Nephron (organoid): Measurements from ENCODE around the gene PRSS35.
"Not testable (repeated sequence)": the region's sequence is repeated elsewhere in the genome, so short reads cannot be mapped to it uniquely, and the experiment has no call there.

Experiments used
- H3K27ac Mint-ChIP-seq, 3 experiments: 2 replicates each; pipeline ENCODE4 v1.8.0; 2020; ENCODE audit warnings: mixed read lengths in 3 of 3, mild to moderate bottlenecking in 2 of 3, moderate library complexity in 1 of 3
- H3K27me3 Mint-ChIP-seq: 2 replicates; pipeline ENCODE4 v1.8.0; 2021; ENCODE audit warnings: low read depth, mild to moderate bottlenecking, moderate library complexity, mixed read lengths
- H3K36me3 Mint-ChIP-seq: 2 replicates; pipeline ENCODE4 v1.8.0; 2020; ENCODE audit warnings: low read depth, mixed read lengths
- H3K4me1 Mint-ChIP-seq: 2 replicates; pipeline ENCODE4 v1.8.0; 2020; ENCODE audit warnings: mixed read lengths
- H3K4me3 Mint-ChIP-seq, 3 experiments: 2 replicates each; pipeline ENCODE4 v1.8.0; 2020; ENCODE audit warnings: mild to moderate bottlenecking in 3 of 3, mixed read lengths in 3 of 3, moderate library complexity in 2 of 3
- H3K9me3 Mint-ChIP-seq: 2 replicates; pipeline ENCODE4 v1.8.0; 2020; ENCODE audit warnings: mixed read lengths
- TF ChIP-seq, protein P1 (sequence below), 3 experiments: fragments of 200-600 bp; sonication (generic); IDR thresholded peaks; one replicate each; pipeline ENCODE4 v1.5.0; 2021; ENCODE audit warnings: antibody characterized with exemption in 3 of 3; ENCODE audit not compliant: unreplicated experiment in 3 of 3

PRSS35 gene

DNA sequence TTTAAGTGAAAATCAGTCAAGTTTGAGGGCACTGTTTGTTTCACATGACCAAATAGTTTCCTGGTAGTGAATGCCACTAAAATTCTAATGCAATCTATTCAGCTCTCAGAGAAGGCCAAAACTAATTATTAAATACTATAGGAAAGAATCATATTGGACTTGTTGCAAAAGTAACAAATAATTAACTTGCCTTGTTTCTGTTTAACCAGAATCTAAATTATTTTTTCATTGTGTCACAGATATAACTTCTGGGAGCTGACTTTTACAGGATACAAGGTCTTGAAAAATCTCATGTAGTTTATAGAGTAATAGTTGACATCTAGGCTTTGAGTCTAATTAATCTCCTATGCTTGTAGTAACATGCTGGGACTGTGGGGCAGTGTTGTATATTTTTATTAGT is 44.5 kb downstream of the PRSS35 start:
- H3K9me3 Mint-ChIP-seq, result peaks cover 4% of the 10 kb centered on the region
- H3K36me3 Mint-ChIP-seq, result no peaks in the 10 kb centered on the region
- H3K27me3 Mint-ChIP-seq, result no peaks in the 10 kb centered on the region
- no peaks in the 10 kb centered on the region for H3K4me1 Mint-ChIP-seq
- peak overlapping the region in 1 of 3 experiments; percentile 58 for H3K27ac Mint-ChIP-seq
- TF ChIP-seq, protein P1, sequence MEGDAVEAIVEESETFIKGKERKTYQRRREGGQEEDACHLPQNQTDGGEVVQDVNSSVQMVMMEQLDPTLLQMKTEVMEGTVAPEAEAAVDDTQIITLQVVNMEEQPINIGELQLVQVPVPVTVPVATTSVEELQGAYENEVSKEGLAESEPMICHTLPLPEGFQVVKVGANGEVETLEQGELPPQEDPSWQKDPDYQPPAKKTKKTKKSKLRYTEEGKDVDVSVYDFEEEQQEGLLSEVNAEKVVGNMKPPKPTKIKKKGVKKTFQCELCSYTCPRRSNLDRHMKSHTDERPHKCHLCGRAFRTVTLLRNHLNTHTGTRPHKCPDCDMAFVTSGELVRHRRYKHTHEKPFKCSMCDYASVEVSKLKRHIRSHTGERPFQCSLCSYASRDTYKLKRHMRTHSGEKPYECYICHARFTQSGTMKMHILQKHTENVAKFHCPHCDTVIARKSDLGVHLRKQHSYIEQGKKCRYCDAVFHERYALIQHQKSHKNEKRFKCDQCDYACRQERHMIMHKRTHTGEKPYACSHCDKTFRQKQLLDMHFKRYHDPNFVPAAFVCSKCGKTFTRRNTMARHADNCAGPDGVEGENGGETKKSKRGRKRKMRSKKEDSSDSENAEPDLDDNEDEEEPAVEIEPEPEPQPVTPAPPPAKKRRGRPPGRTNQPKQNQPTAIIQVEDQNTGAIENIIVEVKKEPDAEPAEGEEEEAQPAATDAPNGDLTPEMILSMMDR (IDR thresholded peaks at IDR 0.05; ENCODE audit: unreplicated experiment in 3 of 3), result no peak
- no peak overlapping the region for H3K4me3 Mint-ChIP-seq

DNA sequence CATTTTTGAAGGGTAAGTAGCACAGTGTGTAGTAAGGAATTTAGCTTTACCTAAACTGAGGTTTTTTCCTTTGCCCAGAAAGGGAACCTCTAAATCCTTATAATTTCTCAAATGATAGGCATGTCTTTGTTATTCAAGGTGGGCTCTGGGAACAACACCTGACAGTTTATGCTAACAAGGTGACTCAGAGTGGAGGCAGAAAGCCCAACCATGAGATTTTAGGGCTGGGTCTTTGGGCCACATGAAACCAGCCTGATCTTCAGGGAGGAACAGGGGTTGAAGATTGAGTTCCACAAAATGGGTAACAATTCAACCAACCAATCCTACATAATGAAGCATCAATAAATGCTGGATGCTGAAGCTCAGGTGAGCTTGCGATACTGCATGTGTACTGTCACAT is 46.6 kb downstream of the PRSS35 start:
- no peaks in the 10 kb centered on the region for H3K27me3 Mint-ChIP-seq

DNA sequence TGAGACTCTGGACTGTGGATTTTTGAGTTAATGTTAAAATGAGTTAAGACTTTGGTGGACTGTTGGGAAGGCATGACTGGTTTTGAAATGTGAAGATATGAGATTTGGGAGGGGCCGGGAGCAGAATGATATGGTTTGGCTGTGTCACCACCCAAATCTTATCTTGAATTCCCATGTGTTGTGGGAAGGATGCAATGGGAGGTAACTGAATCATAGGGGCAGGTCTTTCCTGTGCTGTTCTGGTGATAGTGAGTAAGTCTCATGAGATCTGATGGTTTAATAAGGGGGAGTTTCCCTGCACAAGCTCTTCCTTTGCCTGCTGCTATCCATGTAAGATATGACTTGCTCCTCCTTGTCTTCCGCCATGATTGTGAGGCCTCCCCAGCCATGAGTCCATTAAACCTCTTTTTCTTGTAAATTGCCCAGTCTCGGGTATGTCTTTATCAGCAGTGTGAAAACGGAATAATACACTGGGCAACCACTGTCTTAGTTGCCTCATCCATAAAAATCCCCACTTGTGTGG is 59.4 kb downstream of the PRSS35 start:
- peaks cover 21% of the 10 kb centered on the region for H3K9me3 Mint-ChIP-seq
- H3K4me3 Mint-ChIP-seq, H3K4me1 Mint-ChIP-seq, H3K27me3 Mint-ChIP-seq, H3K36me3 Mint-ChIP-seq, H3K27ac Mint-ChIP-seq: not testable (repeated sequence)

More for the DNA sequence above, 46.6 kb downstream of the PRSS35 start:
- Mint-ChIP-seq H3K4me3 (no peak overlapping the region), H3K36me3 (no peaks in the 10 kb centered on the region), H3K9me3 (peaks cover 10% of the 10 kb centered on the region), H3K4me1 (no peaks in the 10 kb centered on the region), H3K27ac (no peak overlapping the region)
- TF ChIP-seq, protein P1 (IDR thresholded peaks at IDR 0.05; ENCODE audit: unreplicated experiment in 3 of 3), result no peak

DNA sequence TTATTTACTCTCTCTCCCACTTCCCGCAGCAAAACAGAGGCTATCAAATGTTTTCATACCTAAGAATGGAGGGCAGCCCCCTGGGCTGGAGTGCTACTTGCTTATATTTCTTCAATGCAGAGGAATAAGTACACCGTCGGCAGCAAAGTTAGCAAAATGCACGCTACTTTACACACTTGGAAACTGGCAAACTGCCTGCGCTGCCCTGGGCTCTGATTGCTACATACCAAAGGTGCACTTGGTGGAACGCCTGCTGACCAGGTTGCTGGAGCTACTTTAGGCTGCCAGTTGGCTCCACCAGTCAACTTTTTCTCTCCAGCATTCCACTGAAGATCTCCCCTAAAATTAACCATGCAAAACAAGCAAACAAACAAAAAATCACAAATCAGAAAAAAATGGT is 62.4 kb downstream of the PRSS35 start:
- Mint-ChIP-seq H3K9me3 (peaks cover 20% of the 10 kb centered on the region), H3K4me3 (no peak overlapping the region), H3K4me1 (peaks cover 8% of the 10 kb centered on the region), H3K27me3 (no peaks in the 10 kb centered on the region), H3K36me3 (no peaks in the 10 kb centered on the region), H3K27ac (no peak overlapping the region)
- TF ChIP-seq, protein P1 (IDR thresholded peaks at IDR 0.05; ENCODE audit: unreplicated experiment in 3 of 3), result no peak
